ENCODE results near the gene TRIM72. TPM values are rescaled to one million over a fixed set of nuclear protein-coding genes. Genes with fewer than 3 reads are reported as not detected.
A peak's percentile ranks its signal among the peaks of the same experiment; 100 is the strongest.

Gene TRIM72
- total and polyA plus RNA-seq, 9 of the 15 experiments (the other 6 are each of a cell fraction or from before 2014, with no cell fraction given), result under 0.01 TPM; not detected in 8

- TF ChIP-seq EWSR1 (IDR thresholded peaks at IDR 0.05; ENCODE audit: borderline replicate concordance, low read depth, partially characterized antibody) (no peak), SP1 (CRISPR knock-in tag; IDR thresholded peaks at IDR 0.05) (0 out of 2 replicates have a peak, but pooled peaks have one; percentile 9), MTA3 (IDR thresholded peaks at IDR 0.05; ENCODE audit: borderline replicate concordance) (0 out of 2 replicates have a peak, but pooled peaks have one; percentile 28), POLR2G (IDR thresholded peaks at IDR 0.05; ENCODE audit: low read depth, low read length) (peak; percentile 63), MBD1 (CRISPR knock-in tag; IDR thresholded peaks at IDR 0.05) (no peak), ZNF764 (CRISPR knock-in tag; IDR thresholded peaks at IDR 0.05; ENCODE audit: low read depth) (no peak), TEAD1 (CRISPR knock-in tag; IDR thresholded peaks at IDR 0.05) (peak in 1 of 2 experiments; percentile 54; a peak in 1 of 4 replicates), ETV6 (IDR thresholded peaks at IDR 0.05; ENCODE audit: borderline replicate concordance in 1 of 2, low read depth in 2 of 2, low read length in 1 of 2) (no peak), ETV6 (CRISPR knock-in tag; IDR thresholded peaks at IDR 0.05; ENCODE audit: borderline replicate concordance) (peak; percentile 17; the same call in 1 of the 2 replicates), KAT7 (CRISPR knock-in tag; IDR thresholded peaks at IDR 0.05; ENCODE audit: borderline replicate concordance) (no peak), ZEB2 (IDR thresholded peaks at IDR 0.05) (no peak), HNRNPH1 (optimal IDR thresholded peaks at IDR 0.05; ENCODE audit: low read depth, low read length) (no peak), THRAP3 (IDR thresholded peaks at IDR 0.05; ENCODE audit: borderline replicate concordance) (no peak), FOXP1 (CRISPR knock-in tag; IDR thresholded peaks at IDR 0.05) (0 out of 2 replicates have a peak, but pooled peaks have one; percentile 69), ZNF431 (CRISPR knock-in tag; IDR thresholded peaks at IDR 0.05) (0 out of 2 replicates have a peak, but pooled peaks have one; percentile 33), ZNF511 (CRISPR knock-in tag; IDR thresholded peaks at IDR 0.05) (peak; percentile 28; the same call in 1 of the 2 replicates), DIDO1 (tag; IDR thresholded peaks at IDR 0.05; ENCODE audit: low read depth) (no peak), PTBP1 (IDR thresholded peaks at IDR 0.05; ENCODE audit: low read depth, low read length) (no peak), ZNF354B (CRISPR knock-in tag; IDR thresholded peaks at IDR 0.05) (no peak), ZFX (CRISPR knock-in tag; IDR thresholded peaks at IDR 0.05) (peak; percentile 89)
- TF ChIP-seq, protein P1, sequence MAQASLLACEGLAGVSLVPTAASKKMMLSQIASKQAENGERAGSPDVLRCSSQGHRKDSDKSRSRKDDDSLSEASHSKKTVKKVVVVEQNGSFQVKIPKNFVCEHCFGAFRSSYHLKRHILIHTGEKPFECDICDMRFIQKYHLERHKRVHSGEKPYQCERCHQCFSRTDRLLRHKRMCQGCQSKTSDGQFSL (CRISPR knock-in tag; IDR thresholded peaks at IDR 0.05), result peak; percentile 27; the same call in 1 of the 2 replicates
- TF ChIP-seq, protein P1 (tag; IDR thresholded peaks at IDR 0.05), result no peak
- TF ChIP-seq, protein P2, sequence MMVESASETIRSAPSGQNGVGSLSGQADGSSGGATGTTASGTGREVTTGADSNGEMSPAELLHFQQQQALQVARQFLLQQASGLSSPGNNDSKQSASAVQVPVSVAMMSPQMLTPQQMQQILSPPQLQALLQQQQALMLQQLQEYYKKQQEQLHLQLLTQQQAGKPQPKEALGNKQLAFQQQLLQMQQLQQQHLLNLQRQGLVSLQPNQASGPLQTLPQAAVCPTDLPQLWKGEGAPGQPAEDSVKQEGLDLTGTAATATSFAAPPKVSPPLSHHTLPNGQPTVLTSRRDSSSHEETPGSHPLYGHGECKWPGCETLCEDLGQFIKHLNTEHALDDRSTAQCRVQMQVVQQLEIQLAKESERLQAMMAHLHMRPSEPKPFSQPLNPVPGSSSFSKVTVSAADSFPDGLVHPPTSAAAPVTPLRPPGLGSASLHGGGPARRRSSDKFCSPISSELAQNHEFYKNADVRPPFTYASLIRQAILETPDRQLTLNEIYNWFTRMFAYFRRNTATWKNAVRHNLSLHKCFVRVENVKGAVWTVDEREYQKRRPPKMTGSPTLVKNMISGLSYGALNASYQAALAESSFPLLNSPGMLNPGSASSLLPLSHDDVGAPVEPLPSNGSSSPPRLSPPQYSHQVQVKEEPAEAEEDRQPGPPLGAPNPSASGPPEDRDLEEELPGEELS (CRISPR knock-in tag; IDR thresholded peaks at IDR 0.05; ENCODE audit: borderline replicate concordance), result peak; percentile 58; the same call in 1 of the 2 replicates
Observed at GRCh38 chr16:31201582-31202413, 12.1 kb upstream of the TRIM72 start (continued).

Measured in K562 (cell line).